ENCODE data around the gene DFFB.

The DFFB gene

DNA sequence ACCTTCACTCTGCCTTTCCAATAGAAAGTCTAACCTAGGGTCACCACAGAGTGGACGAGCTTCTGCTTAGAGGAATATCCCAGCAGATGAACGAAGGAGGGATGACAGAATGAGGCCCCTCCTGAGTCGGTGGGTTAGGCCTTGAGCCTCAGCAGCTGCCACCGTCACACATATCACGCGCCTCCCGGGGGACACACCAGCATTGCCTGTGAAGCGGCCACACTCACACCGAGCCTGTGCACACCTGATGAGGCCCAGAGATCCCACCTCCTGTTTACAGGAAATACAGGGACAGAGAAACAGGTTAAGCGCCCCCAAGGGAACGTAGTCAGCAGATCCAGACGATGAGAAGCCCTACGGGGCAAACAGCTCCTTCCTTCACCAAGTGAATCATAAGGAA is 35.8 kb upstream of the DFFB start:
- Mint-ChIP-seq H3K9me3 (no peaks in the 10 kb centered on the region), H3K4me1 (ENCODE audit: low read depth) (no peaks in the 10 kb centered on the region), H3K27me3 (no peaks in the 10 kb centered on the region), H3K27ac (no peak overlapping the region), H3K36me3 (ENCODE audit: low read depth) (peaks cover 41% of the 10 kb centered on the region), H3K4me3 (no peak overlapping the region)

DNA sequence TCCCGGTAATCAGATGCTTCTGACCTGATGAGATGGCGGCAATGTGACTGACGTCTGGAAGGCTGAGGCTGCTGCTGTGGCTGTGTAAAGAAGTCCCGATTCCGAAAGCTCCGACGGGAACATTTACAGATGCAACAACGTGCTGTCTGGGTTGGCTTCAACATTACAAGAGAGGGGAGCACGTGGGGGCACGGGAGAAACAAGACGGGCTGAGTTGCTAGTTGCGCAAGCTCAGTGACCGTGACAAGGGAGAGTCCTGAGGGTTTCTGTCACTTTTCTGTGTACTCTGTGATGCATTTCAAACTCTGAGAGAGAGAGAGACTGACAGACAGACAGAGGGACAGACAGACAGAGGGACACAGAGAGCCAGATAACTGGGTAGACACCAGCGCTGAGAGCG is 35.4 kb upstream of the DFFB start:
- Mint-ChIP-seq H3K9me3 (no peaks in the 10 kb centered on the region), H3K4me1 (ENCODE audit: low read depth) (no peaks in the 10 kb centered on the region), H3K36me3 (ENCODE audit: low read depth) (peaks cover 41% of the 10 kb centered on the region), H3K27ac (no peak overlapping the region), H3K27me3 (no peaks in the 10 kb centered on the region), H3K4me3 (no peak overlapping the region)

DNA sequence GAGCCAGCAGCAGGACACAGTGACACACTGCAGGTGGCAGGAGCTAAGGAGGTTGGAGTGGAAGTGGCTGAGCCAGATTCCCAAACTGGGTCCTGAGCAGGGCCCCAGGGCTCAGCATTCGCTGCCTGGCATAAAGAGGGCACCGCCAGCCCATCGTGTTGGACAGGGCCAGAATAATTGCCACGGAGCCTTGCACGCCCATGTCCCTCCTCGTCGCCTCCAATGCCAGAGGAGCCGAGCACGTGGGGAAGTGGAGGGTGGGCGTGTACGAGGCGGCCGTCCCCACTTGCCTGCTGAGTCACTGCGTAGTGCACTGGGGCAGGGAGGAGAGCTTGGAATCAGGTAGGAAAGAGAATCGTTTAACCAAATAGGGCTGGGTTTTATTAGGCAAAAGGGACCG is 34.9 kb upstream of the DFFB start:
- no peak overlapping the region for H3K27ac Mint-ChIP-seq
- H3K9me3 Mint-ChIP-seq: no peaks in the 10 kb centered on the region
- H3K27me3 Mint-ChIP-seq: no peaks in the 10 kb centered on the region
- no peaks in the 10 kb centered on the region for H3K4me1 Mint-ChIP-seq (ENCODE audit: low read depth)
- no peak overlapping the region for H3K4me3 Mint-ChIP-seq
- H3K36me3 Mint-ChIP-seq (ENCODE audit: low read depth): peaks cover 41% of the 10 kb centered on the region

GRCh38 chr1:3824650-3825049 is 32.6 kb upstream of the DFFB start:
- Mint-ChIP-seq H3K36me3 (ENCODE audit: low read depth) (peaks cover 43% of the 10 kb centered on the region), H3K9me3 (no peaks in the 10 kb centered on the region), H3K4me1 (ENCODE audit: low read depth) (no peaks in the 10 kb centered on the region), H3K27ac (no peak overlapping the region), H3K4me3 (no peak overlapping the region), H3K27me3 (no peaks in the 10 kb centered on the region)

- Mint-ChIP-seq H3K27ac (no peak overlapping the region), H3K4me3 (no peak overlapping the region), H3K27me3 (no peaks in the 10 kb centered on the region), H3K4me1 (ENCODE audit: low read depth) (no peaks in the 10 kb centered on the region), H3K9me3 (no peaks in the 10 kb centered on the region), H3K36me3 (ENCODE audit: low read depth) (peaks cover 43% of the 10 kb centered on the region)
These were observed 31.9 kb upstream of the DFFB start for GRCh38 chr1:3825356-3825755.

DNA sequence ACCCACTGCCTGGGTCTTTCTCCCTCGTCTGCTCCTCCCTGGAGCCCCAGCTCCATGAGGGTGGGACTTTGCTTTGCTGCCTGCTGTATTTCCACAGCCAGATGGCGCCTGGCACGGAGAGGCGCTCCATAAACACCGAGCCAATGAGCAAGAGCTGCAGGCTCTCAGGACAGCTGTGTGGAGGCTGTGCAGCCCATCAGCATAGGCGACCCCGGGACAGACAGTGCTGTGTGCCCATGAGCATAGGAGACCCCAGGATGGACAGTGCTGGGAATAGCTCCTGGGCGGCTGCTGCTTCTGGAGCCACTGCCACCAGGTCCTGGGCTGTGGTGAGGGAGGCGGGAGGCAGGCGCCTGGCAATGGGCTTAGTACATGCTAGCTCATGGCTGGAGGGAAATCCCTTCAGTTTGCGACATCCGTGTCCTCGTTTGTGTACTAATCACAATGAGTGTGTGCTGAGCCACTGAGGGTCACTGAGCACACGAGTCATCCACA is 29.4 kb upstream of the DFFB start:
- no peak overlapping the region for H3K27ac Mint-ChIP-seq
- H3K4me1 Mint-ChIP-seq (ENCODE audit: low read depth): no peaks in the 10 kb centered on the region
- H3K27me3 Mint-ChIP-seq: no peaks in the 10 kb centered on the region
- no peaks in the 10 kb centered on the region for H3K9me3 Mint-ChIP-seq
- H3K4me3 Mint-ChIP-seq: no peak overlapping the region
- peaks cover 41% of the 10 kb centered on the region for H3K36me3 Mint-ChIP-seq (ENCODE audit: low read depth)

GRCh38 chr1:3828391-3828790 is 28.9 kb upstream of the DFFB start:
- no peaks in the 10 kb centered on the region for H3K9me3 Mint-ChIP-seq
- H3K36me3 Mint-ChIP-seq (ENCODE audit: low read depth): peaks cover 46% of the 10 kb centered on the region
- no peak overlapping the region for H3K27ac Mint-ChIP-seq
- no peaks in the 10 kb centered on the region for H3K27me3 Mint-ChIP-seq
- no peak overlapping the region for H3K4me3 Mint-ChIP-seq
- H3K4me1 Mint-ChIP-seq (ENCODE audit: low read depth): no peaks in the 10 kb centered on the region

GRCh38 chr1:3831689-3832088 is 25.6 kb upstream of the DFFB start:
- peaks cover 63% of the 10 kb centered on the region for H3K36me3 Mint-ChIP-seq (ENCODE audit: low read depth)
- H3K27me3 Mint-ChIP-seq: no peaks in the 10 kb centered on the region
- H3K27ac Mint-ChIP-seq: no peak overlapping the region
- no peaks in the 10 kb centered on the region for H3K9me3 Mint-ChIP-seq
- no peaks in the 10 kb centered on the region for H3K4me1 Mint-ChIP-seq (ENCODE audit: low read depth)
- H3K4me3 Mint-ChIP-seq: no peak overlapping the region

GRCh38 chr1:3834701-3835100 is 22.6 kb upstream of the DFFB start:
- Mint-ChIP-seq H3K27ac (no peak overlapping the region), H3K4me1 (ENCODE audit: low read depth) (no peaks in the 10 kb centered on the region), H3K4me3 (no peak overlapping the region), H3K9me3 (no peaks in the 10 kb centered on the region), H3K27me3 (no peaks in the 10 kb centered on the region), H3K36me3 (ENCODE audit: low read depth) (peaks cover 78% of the 10 kb centered on the region)

GRCh38 chr1:3836421-3836820 is 20.9 kb upstream of the DFFB start:
- H3K4me1 Mint-ChIP-seq (ENCODE audit: low read depth): no peaks in the 10 kb centered on the region
- no peaks in the 10 kb centered on the region for H3K9me3 Mint-ChIP-seq
- H3K27ac Mint-ChIP-seq: no peak overlapping the region
- H3K36me3 Mint-ChIP-seq (ENCODE audit: low read depth): peaks cover 82% of the 10 kb centered on the region
- H3K4me3 Mint-ChIP-seq: no peak overlapping the region
- no peaks in the 10 kb centered on the region for H3K27me3 Mint-ChIP-seq

DNA sequence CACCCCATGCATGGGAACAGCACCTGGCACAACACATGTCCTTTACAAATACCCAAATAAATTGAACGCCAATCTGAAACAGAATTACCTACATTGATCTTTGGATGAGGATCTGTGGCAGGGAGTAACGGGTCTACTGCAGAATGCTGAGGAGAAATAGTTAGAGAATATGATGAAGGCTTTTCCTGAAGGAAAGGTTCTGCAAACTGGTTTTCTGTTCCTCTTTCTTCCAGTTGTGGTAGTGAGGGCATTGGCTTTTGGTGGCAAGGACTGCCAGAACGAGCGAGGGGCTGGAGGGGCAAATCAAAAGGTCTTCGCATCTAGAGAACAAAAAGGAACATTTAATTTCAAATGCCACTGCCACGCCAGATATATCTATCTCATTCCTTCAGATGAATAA is 20.1 kb upstream of the DFFB start:
- H3K27ac Mint-ChIP-seq: no peak overlapping the region
- H3K9me3 Mint-ChIP-seq: no peaks in the 10 kb centered on the region
- H3K4me3 Mint-ChIP-seq: no peak overlapping the region
- H3K36me3 Mint-ChIP-seq (ENCODE audit: low read depth): peaks cover 79% of the 10 kb centered on the region
- H3K4me1 Mint-ChIP-seq (ENCODE audit: low read depth): no peaks in the 10 kb centered on the region
- no peaks in the 10 kb centered on the region for H3K27me3 Mint-ChIP-seq

DNA sequence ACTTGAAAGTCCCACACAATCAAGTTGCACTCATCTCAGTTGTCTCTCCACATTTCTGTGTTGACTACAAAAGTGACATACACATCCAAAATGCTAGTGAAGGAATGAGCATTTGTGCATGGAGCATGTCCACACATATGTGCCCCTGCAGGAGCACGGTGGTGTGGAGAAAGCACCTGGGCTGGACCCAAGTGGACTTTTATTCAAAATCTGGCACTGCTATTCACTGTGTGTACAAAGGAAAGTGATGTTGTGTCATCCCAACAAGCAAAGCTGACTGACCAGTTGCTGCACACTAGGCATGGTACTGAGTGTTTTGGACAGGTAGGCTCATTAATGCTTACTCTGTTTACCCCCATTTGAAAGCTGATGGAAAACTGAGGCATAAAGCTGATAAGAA is 19.6 kb upstream of the DFFB start:
- Mint-ChIP-seq H3K27ac (no peak overlapping the region), H3K27me3 (no peaks in the 10 kb centered on the region), H3K4me1 (ENCODE audit: low read depth) (no peaks in the 10 kb centered on the region), H3K4me3 (no peak overlapping the region), H3K9me3 (no peaks in the 10 kb centered on the region), H3K36me3 (ENCODE audit: low read depth) (peaks cover 78% of the 10 kb centered on the region)

- Mint-ChIP-seq H3K27me3 (no peaks in the 10 kb centered on the region), H3K36me3 (ENCODE audit: low read depth) (peaks cover 74% of the 10 kb centered on the region), H3K27ac (no peak overlapping the region), H3K4me3 (no peak overlapping the region), H3K4me1 (ENCODE audit: low read depth) (no peaks in the 10 kb centered on the region), H3K9me3 (no peaks in the 10 kb centered on the region)
These were observed 18.5 kb upstream of the DFFB start for GRCh38 chr1:3838788-3839187.

DNA sequence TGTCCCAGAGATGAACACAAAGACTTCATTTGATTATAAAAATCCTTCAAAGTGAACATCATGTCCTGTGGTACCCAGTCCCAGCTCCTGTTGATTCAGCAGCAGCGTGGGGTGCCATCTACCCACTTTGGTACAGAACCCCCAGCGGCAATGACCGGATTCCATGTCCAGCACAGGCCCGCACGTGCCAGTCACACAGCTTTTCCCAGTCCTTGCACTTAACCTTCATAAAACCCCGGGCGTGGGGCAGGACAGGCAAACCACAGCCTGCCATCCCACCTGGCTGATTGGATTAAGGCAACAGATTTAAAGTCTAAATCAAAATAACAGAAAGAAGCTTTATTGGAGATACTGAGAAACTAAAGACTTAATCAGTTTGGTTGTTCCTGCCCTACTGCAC is 15.8 kb upstream of the DFFB start:
- no peak overlapping the region for H3K27ac Mint-ChIP-seq
- no peak overlapping the region for H3K4me3 Mint-ChIP-seq
- H3K4me1 Mint-ChIP-seq (ENCODE audit: low read depth): no peaks in the 10 kb centered on the region
- H3K9me3 Mint-ChIP-seq: no peaks in the 10 kb centered on the region
- H3K27me3 Mint-ChIP-seq: no peaks in the 10 kb centered on the region
- H3K36me3 Mint-ChIP-seq (ENCODE audit: low read depth): peaks cover 64% of the 10 kb centered on the region

- H3K27ac Mint-ChIP-seq: no peak overlapping the region
- no peaks in the 10 kb centered on the region for H3K4me1 Mint-ChIP-seq (ENCODE audit: low read depth)
- H3K27me3 Mint-ChIP-seq: no peaks in the 10 kb centered on the region
- peaks cover 63% of the 10 kb centered on the region for H3K36me3 Mint-ChIP-seq (ENCODE audit: low read depth)
- H3K4me3 Mint-ChIP-seq: no peak overlapping the region
- H3K9me3 Mint-ChIP-seq: no peaks in the 10 kb centered on the region
These were observed 14.4 kb upstream of the DFFB start for GRCh38 chr1:3842912-3843311.

DNA sequence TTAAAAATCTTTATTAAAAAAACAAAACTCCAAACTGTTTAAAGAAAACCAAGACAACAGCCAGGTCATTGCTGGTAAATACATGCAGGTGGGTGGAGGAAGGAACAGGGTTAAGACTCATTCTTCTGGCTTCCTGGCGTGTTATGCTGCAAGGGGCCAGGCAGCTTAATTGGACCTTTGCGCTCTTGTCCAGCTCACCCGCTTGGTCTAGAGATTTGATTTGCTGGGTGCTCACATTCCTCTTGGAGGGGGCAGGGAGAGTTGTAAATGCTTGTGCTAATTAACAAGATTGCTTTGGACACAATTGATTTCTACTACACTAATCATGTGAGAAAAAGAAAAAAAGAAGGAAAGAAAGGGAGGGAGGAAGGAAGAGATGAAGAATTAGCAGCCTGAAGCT is 10.7 kb upstream of the DFFB start:
- Mint-ChIP-seq H3K27me3 (no peaks in the 10 kb centered on the region), H3K9me3 (no peaks in the 10 kb centered on the region), H3K4me3 (no peak overlapping the region), H3K36me3 (ENCODE audit: low read depth) (peaks cover 43% of the 10 kb centered on the region), H3K27ac (no peak overlapping the region), H3K4me1 (ENCODE audit: low read depth) (no peaks in the 10 kb centered on the region)

DNA sequence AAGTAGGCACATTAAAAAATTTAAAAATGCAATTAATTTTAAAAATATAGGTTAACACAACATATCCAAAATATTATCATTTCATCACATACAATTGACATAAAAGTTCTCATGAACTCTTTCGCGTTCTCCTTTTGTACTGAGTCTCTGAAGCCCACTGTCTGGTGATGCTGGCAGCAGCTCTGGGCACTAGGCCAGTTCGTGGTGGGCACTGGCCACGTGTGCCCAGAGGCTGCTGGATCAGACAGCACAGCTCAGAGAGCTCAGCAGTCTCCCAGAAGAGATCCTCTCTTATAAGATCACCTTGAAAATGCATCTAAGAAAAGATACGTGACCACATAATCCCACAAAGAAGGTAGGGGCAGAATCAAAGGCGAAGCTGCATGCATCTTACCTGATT is 10.2 kb upstream of the DFFB start:
- Mint-ChIP-seq H3K36me3 (ENCODE audit: low read depth) (peaks cover 40% of the 10 kb centered on the region), H3K9me3 (no peaks in the 10 kb centered on the region), H3K27ac (no peak overlapping the region), H3K4me3 (no peak overlapping the region), H3K27me3 (no peaks in the 10 kb centered on the region), H3K4me1 (ENCODE audit: low read depth) (no peaks in the 10 kb centered on the region)

Measured in stimulated activated naive CD8-positive, alpha-beta T cell treated with anti-CD3 and anti-CD28 coated beads, Interleukin-15, Interleukin-2, amounts not matched to agents 100 ng/mL and 50 ng/mL, for 24 hours (primary cell).